A549 (cell line): Measurements from ENCODE around the gene CMTM7. TPM values are rescaled to one million over a fixed set of nuclear protein-coding genes. Genes with fewer than 3 reads are reported as not detected.

Experiments used
- ATAC-seq, 2 experiments: fragments of 200-7000 bp in 1 of 2; fragments of >200 bp in 1 of 2; cut with Nextera tagmentation in 1 of 2; cut with Tn5 transposase in 1 of 2; 3 replicates each; pipeline versions ENCODE4 v1.8.0 to v1.9.1; 2018 to 2020; ENCODE audit warnings: mild to moderate bottlenecking in 1 of 2, moderate library complexity in 1 of 2
- CTCF ChIA-PET: fragments of 300-600 bp; sonication (Branson Sonifier 250); formaldehyde crosslinking; extraction: SDS; loops from one replicate; lab custom pipeline; 2021; ENCODE audit warnings: antibody characterized with exemption, inconsistent platforms; lab: Yijun Ruan, JAX
- POLR2A ChIA-PET: fragments of 350-600 bp; formaldehyde crosslinking; extraction: SDS; loops from one replicate; lab custom pipeline; 2021; ENCODE audit warnings: antibody characterized with exemption, inconsistent platforms; lab: Yijun Ruan, JAX
- DNase-seq, 2 experiments: peaks; one replicate each; pipeline versions ENCODE4 v3.0.0 to v3.0.0-alpha.2; 2011 to 2016; ENCODE audit warnings: low read depth in 1 of 2, low spot score in 1 of 2
- FAIRE-seq: peaks from 2 replicates; lab custom pipeline; 2011; peaks lifted over from hg19 to GRCh38; lab: Jason Lieb, UNC
- H3K27ac ChIP-seq, 2 experiments: fragments of >200 bp; sonication (Bioruptor Twin); formaldehyde crosslinking; 3 replicates each; pipeline ENCODE4 v1.5.1; 2016 to 2017
- H3K4me1 ChIP-seq: fragments of >200 bp; sonication (Bioruptor Twin); formaldehyde crosslinking; 3 replicates; pipeline ENCODE4 v1.6.1; 2016
- H3K4me2 ChIP-seq: fragments of >200 bp; sonication (Bioruptor Twin); formaldehyde crosslinking; 3 replicates; pipeline ENCODE4 v1.6.1; 2016
- H3K4me3 ChIP-seq: fragments of >200 bp; sonication (Bioruptor Twin); formaldehyde crosslinking; 3 replicates; pipeline ENCODE4 v1.5.1; 2016
- H3K9me3 ChIP-seq: fragments of >200 bp; sonication (Bioruptor Twin); formaldehyde crosslinking; 3 replicates; pipeline ENCODE4 v1.6.1; 2016
- CEBPB ChIP-seq, 2 experiments: fragments of >200 bp in 1 of 2; sonication (Bioruptor Twin) in 1 of 2; formaldehyde crosslinking in 1 of 2; IDR thresholded peaks; 2 replicates each; pipeline ENCODE4 v1.6.1; 2012 to 2016
- CHD2 ChIP-seq: fragments of 150-350 bp; IDR thresholded peaks from 2 replicates; pipeline ENCODE4 v1.6.1; 2014; ENCODE audit warnings: low read length; ENCODE audit not compliant: partially characterized antibody
- EHF ChIP-seq: fragments of 250-450 bp; sonication (Bioruptor Pico); IDR thresholded peaks from 2 replicates; pipeline ENCODE4 v1.5.0; 2020; ENCODE audit warnings: mild to moderate bottlenecking
- EP300 ChIP-seq, 2 experiments: fragments of >200 bp; sonication (Bioruptor Twin); formaldehyde crosslinking; IDR thresholded peaks; 2 replicates in 1 of 2; 3 replicates in 1 of 2; pipeline ENCODE4 v1.6.1; 2016 to 2017
- FOSB ChIP-seq: fragments of 250-450 bp; sonication (Bioruptor Pico); IDR thresholded peaks from 2 replicates; pipeline ENCODE4 v1.5.0; 2020; ENCODE audit warnings: mild to moderate bottlenecking, moderate library complexity
- HDAC2 ChIP-seq: fragments of 200-600 bp; sonication (generic); IDR thresholded peaks from 2 replicates; pipeline ENCODE4 v1.6.1; 2016
- HES2 ChIP-seq: fragments of >200 bp; sonication (Bioruptor Twin); formaldehyde crosslinking; IDR thresholded peaks from 2 replicates; pipeline ENCODE4 v1.6.1; 2016
- HMGXB4 ChIP-seq: fragments of 250-450 bp; sonication (Bioruptor Pico); IDR thresholded peaks from 2 replicates; pipeline ENCODE4 v1.5.0; 2021; ENCODE audit warnings: mild to moderate bottlenecking, moderate library complexity, borderline replicate concordance
- HOXA7 ChIP-seq: fragments of 250-450 bp; sonication (Bioruptor Pico); IDR thresholded peaks from 2 replicates; pipeline ENCODE4 v1.5.0; 2020; ENCODE audit warnings: mild to moderate bottlenecking, moderate library complexity
- KDM1A ChIP-seq: fragments of 200-600 bp; sonication (generic); IDR thresholded peaks from 2 replicates; pipeline ENCODE4 v1.6.1; 2016; ENCODE audit warnings: low read depth, mild to moderate bottlenecking
- KDM5A ChIP-seq: fragments of 200-600 bp; sonication (generic); IDR thresholded peaks from 2 replicates; pipeline ENCODE4 v1.6.1; 2016; ENCODE audit warnings: antibody characterized with exemption, mild to moderate bottlenecking
- MAX ChIP-seq: IDR thresholded peaks from 2 replicates; pipeline ENCODE4 v1.6.1; 2012
- MAZ ChIP-seq: fragments of 150-350 bp; IDR thresholded peaks from 2 replicates; pipeline ENCODE4 v1.6.1; 2014; ENCODE audit warnings: antibody characterized with exemption, low read depth, low read length, borderline replicate concordance
- PBX3 ChIP-seq: IDR thresholded peaks from 2 replicates; pipeline ENCODE4 v1.6.1; 2012
- PHF8 ChIP-seq: fragments of 200-600 bp; sonication (generic); IDR thresholded peaks from 2 replicates; pipeline ENCODE4 v1.6.1; 2016; ENCODE audit warnings: low read depth, mild to moderate bottlenecking, antibody characterized with exemption, moderate library complexity, borderline replicate concordance
- POLR2AphosphoS2 ChIP-seq: conservative IDR thresholded peaks from 2 replicates; pipeline ENCODE4 v1.6.1; 2012; ENCODE audit warnings: low read length, improper control_type of control experiment, inconsistent platforms
- RAD21 ChIP-seq, 2 experiments: fragments of >200 bp in 1 of 2; sonication (Bioruptor Twin) in 1 of 2; formaldehyde crosslinking in 1 of 2; IDR thresholded peaks in 1 of 2; conservative IDR thresholded peaks in 1 of 2; 2 replicates in 1 of 2; 3 replicates in 1 of 2; pipeline ENCODE4 v1.6.1; 2012 to 2018; ENCODE audit warnings: inconsistent platforms in 1 of 2
- ZFP36 ChIP-seq: fragments of 450-650 bp; IDR thresholded peaks from 2 replicates; pipeline ENCODE4 v1.6.1; 2014; ENCODE audit warnings: borderline replicate concordance; ENCODE audit not compliant: partially characterized antibody
- ZNF302 ChIP-seq: fragments of 250-450 bp; sonication (Bioruptor Pico); IDR thresholded peaks from 2 replicates; pipeline ENCODE4 v1.9.0; 2021; ENCODE audit warnings: inconsistent platforms, mild to moderate bottlenecking, moderate library complexity
- ZSCAN20 ChIP-seq: fragments of 250-450 bp; sonication (Bioruptor Pico); IDR thresholded peaks from 2 replicates; pipeline ENCODE4 v1.8.0; 2022; ENCODE audit warnings: mild to moderate bottlenecking, moderate library complexity
- WGBS: methylation state at CpG from one replicate; pipeline ENCODE4 v1.1.6; 2017; ENCODE audit errors: missing lambda C conversion rate; 5-methylcytosine and 5-hydroxymethylcytosine counted together
- polyA plus RNA-seq, 4 experiments: library from polyadenylated mRNA; depleted of rRNA in 3 of 4; stranded (reverse); fragments of >200 nt; fragmentation: RNase III in 1 of 4; extraction: RNeasy Plus Mini Kit Qiagen cat#74134 plus additional on column Dnase treatment in 1 of 4; gene quantifications; 2 replicates in 3 of 4; 3 replicates in 1 of 4; pipeline ENCODE4 v1.2.3, GENCODE V29; 2011 to 2017

The CMTM7 gene
- polyA plus RNA-seq, 2 of the 4 experiments (the other 2 are of a cell fraction) = 14.2 to 18.7 TPM

- CTCF ChIA-PET = interaction anchor here (1.0 to 2.7 kb wide), 5 partner anchors 19 to 228 kb away, joined by 3 to 7 read pairs (median 4); no protein-coding TSS in a partner anchor
- POLR2A ChIA-PET = no interaction called here
- no peak for ATAC-seq
- no peak overlapping the region for H3K4me2 ChIP-seq
- TF ChIP-seq EP300 (IDR thresholded peaks at IDR 0.05) = no peak
- no peak for TF ChIP-seq HDAC2
- TF ChIP-seq MAZ = no peak
- no peak for TF ChIP-seq POLR2AphosphoS2
- TF ChIP-seq ZFP36 = no peak
- TF ChIP-seq PHF8 = no peak
- TF ChIP-seq HES2 = no peak
- TF ChIP-seq CHD2 = no peak
- no peak for TF ChIP-seq HMGXB4 (CRISPR knock-in tag)
- TF ChIP-seq HOXA7 = no peak
- no peak for TF ChIP-seq MAX
- no peak for TF ChIP-seq KDM5A
- no peak for DNase-seq
- no peak overlapping the region for H3K27ac ChIP-seq
- H3K4me1 ChIP-seq = peaks cover 14% of the 10 kb centered on the region; the same call in 2 of the 3 replicates
- WGBS = 87% methylated on average over 3 of the region's 3 CpGs
- no peaks in the 10 kb centered on the region for H3K9me3 ChIP-seq
- no peak for FAIRE-seq
- no peak overlapping the region for H3K4me3 ChIP-seq
Observed at GRCh38 chr3:32403663-32404062, 12.0 kb downstream of the CMTM7 start.

- no peak overlapping the region for H3K4me3 ChIP-seq
- no peak for TF ChIP-seq EHF (CRISPR knock-in tag)
- peaks cover 14% of the 10 kb centered on the region; the same call in 2 of the 3 replicates for H3K4me1 ChIP-seq
- WGBS = 100% methylated on average over 1 of the region's 1 CpG
- CTCF ChIA-PET = interaction anchor here (0.6 to 2.7 kb wide), 4 partner anchors 10 to 314 kb away, joined by 3 to 7 read pairs (median 4); no protein-coding TSS in a partner anchor
- no peak for FAIRE-seq
- ATAC-seq = no peak
- no peak for DNase-seq
- H3K9me3 ChIP-seq = no peaks in the 10 kb centered on the region
- POLR2A ChIA-PET = no interaction called here
- H3K27ac ChIP-seq = no peak overlapping the region
- no peak overlapping the region for H3K4me2 ChIP-seq
Observed at GRCh38 chr3:32404714-32405113, 13.1 kb downstream of the CMTM7 start.

GRCh38 chr3:32405155-32405554 lies 13.5 kb downstream of the CMTM7 start:
- ChIA-PET POLR2A (no interaction called here), CTCF (interaction anchor here (0.6 to 2.7 kb wide), 3 partner anchors 10 to 313 kb away, joined by 3 to 7 read pairs (median 4); no protein-coding TSS in a partner anchor)
- no peak overlapping the region for H3K4me2 ChIP-seq
- no peak overlapping the region for H3K27ac ChIP-seq
- ATAC-seq (no peak), DNase-seq (no peak), FAIRE-seq (no peak)
- H3K9me3 ChIP-seq = no peaks in the 10 kb centered on the region
- 42% methylated on average over 2 of the region's 2 CpGs for WGBS
- peaks cover 14% of the 10 kb centered on the region; the same call in 2 of the 3 replicates for H3K4me1 ChIP-seq
- TF ChIP-seq KDM1A (no peak), ZSCAN20 (no peak), ZNF302 (no peak), FOSB (CRISPR knock-in tag) (no peak), RAD21 (conservative IDR thresholded peaks at IDR 0.05 in 1 of 2, IDR thresholded peaks at IDR 0.05 in 1 of 2) (no peak), CEBPB (IDR thresholded peaks at IDR 0.05) (no peak), PBX3 (no peak)
- no peak overlapping the region for H3K4me3 ChIP-seq
